WTC11 (cell line): ENCODE results near the gene ZNF614.

Source experiments
- IRF2 ChIP-seq: sonication (generic); formaldehyde crosslinking; IDR thresholded peaks from 2 replicates; pipeline ENCODE4 v1.8.0; 2022; ENCODE audit warnings: low read depth, missing genetic modification reagents, borderline replicate concordance
- JUN ChIP-seq: sonication (generic); formaldehyde crosslinking; IDR thresholded peaks from 2 replicates; pipeline ENCODE4 v1.8.0; 2023; ENCODE audit warnings: mild to moderate bottlenecking, missing genetic modification reagents
- TF ChIP-seq, protein P1 (sequence below): sonication (generic); formaldehyde crosslinking; IDR thresholded peaks from 2 replicates; pipeline ENCODE4 v1.8.0; 2022; ENCODE audit warnings: missing genetic modification reagents
- TF ChIP-seq, protein P2 (sequence below): fragments of 200-600 bp; IDR thresholded peaks from 2 replicates; pipeline ENCODE4 v1.8.0; 2022; ENCODE audit warnings: antibody characterized with exemption
- TF ChIP-seq, protein P3 (sequence below): sonication (generic); formaldehyde crosslinking; IDR thresholded peaks from 2 replicates; pipeline ENCODE4 v1.8.0; 2022; ENCODE audit warnings: mild to moderate bottlenecking, missing genetic modification reagents

DNA sequence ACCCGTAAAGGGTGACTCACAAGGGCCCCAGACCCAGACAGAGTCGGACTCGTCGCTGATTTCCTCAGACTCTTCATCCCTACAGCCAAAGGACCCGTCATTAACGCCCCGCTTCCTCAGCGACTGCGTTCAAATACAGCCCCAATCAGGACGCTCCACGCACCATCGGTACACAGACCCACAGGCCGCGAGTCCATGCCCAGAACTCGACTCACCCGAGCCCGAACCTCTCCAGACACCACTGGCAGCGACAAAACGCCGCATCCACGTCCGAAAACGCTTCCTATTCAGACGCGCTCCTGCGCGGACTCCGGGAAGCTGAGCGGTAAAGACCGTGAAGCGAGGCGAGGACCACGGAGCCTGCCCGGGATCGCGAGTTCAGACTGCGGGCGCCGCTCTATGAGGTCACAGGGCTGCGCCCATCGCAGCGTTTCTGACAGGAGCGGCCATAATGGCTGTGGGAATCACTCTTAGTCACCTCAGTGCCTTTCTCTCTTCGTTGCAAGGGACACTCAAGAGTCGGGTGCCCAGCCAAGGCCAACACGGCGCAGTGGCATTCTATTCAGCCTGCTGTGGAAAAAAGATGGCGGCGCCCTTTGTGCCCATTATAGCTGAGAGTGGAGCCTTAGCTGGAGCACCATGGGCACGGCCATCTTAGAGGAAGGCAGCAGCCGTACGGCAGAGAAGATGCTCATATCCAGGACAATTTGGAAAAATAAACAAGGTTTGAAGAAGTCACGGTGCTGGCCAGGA, at the start of gene ZNF614:
- TF ChIP-seq, protein P1, sequence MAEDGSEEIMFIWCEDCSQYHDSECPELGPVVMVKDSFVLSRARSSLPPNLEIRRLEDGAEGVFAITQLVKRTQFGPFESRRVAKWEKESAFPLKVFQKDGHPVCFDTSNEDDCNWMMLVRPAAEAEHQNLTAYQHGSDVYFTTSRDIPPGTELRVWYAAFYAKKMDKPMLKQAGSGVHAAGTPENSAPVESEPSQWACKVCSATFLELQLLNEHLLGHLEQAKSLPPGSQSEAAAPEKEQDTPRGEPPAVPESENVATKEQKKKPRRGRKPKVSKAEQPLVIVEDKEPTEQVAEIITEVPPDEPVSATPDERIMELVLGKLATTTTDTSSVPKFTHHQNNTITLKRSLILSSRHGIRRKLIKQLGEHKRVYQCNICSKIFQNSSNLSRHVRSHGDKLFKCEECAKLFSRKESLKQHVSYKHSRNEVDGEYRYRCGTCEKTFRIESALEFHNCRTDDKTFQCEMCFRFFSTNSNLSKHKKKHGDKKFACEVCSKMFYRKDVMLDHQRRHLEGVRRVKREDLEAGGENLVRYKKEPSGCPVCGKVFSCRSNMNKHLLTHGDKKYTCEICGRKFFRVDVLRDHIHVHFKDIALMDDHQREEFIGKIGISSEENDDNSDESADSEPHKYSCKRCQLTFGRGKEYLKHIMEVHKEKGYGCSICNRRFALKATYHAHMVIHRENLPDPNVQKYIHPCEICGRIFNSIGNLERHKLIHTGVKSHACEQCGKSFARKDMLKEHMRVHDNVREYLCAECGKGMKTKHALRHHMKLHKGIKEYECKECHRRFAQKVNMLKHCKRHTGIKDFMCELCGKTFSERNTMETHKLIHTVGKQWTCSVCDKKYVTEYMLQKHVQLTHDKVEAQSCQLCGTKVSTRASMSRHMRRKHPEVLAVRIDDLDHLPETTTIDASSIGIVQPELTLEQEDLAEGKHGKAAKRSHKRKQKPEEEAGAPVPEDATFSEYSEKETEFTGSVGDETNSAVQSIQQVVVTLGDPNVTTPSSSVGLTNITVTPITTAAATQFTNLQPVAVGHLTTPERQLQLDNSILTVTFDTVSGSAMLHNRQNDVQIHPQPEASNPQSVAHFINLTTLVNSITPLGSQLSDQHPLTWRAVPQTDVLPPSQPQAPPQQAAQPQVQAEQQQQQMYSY (CRISPR knock-in tag), result no peak
- TF ChIP-seq, protein P2, sequence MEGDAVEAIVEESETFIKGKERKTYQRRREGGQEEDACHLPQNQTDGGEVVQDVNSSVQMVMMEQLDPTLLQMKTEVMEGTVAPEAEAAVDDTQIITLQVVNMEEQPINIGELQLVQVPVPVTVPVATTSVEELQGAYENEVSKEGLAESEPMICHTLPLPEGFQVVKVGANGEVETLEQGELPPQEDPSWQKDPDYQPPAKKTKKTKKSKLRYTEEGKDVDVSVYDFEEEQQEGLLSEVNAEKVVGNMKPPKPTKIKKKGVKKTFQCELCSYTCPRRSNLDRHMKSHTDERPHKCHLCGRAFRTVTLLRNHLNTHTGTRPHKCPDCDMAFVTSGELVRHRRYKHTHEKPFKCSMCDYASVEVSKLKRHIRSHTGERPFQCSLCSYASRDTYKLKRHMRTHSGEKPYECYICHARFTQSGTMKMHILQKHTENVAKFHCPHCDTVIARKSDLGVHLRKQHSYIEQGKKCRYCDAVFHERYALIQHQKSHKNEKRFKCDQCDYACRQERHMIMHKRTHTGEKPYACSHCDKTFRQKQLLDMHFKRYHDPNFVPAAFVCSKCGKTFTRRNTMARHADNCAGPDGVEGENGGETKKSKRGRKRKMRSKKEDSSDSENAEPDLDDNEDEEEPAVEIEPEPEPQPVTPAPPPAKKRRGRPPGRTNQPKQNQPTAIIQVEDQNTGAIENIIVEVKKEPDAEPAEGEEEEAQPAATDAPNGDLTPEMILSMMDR, result no peak
- TF ChIP-seq, protein P3, sequence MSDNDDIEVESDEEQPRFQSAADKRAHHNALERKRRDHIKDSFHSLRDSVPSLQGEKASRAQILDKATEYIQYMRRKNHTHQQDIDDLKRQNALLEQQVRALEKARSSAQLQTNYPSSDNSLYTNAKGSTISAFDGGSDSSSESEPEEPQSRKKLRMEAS (CRISPR knock-in tag), result peak; percentile 87
- TF ChIP-seq JUN (no peak), IRF2 (CRISPR knock-in tag) (no peak)
